Measurements from ENCODE around the gene LEKR1. TPM values are rescaled to one million over a fixed set of nuclear protein-coding genes. Genes with fewer than 3 reads are reported as not detected.

The LEKR1 gene
- 0.53 to 1.00 TPM (median 0.70 TPM) in 5 replicates for total RNA-seq (2022; extraction: Qiagen RNA extraction; ENCODE audit: low read depth)

GRCh38 chr3:156826144-156826895 is at the start of gene LEKR1:
Gene LEKR1, plus strand, starts transcription at chr3:156826353. Its CDS starts 2,977 bp downstream, at chr3:156829330.

Other genes with a start within 250 kb of the LEKR1 start
- 31.4 to 55.7 TPM (median 37.2 TPM) in 5 replicates for gene TIPARP, start 151.8 kb upstream of the LEKR1 start, total RNA-seq (2022; extraction: Qiagen RNA extraction; ENCODE audit: low read depth)